ELR (cell line): ENCODE measurements around the gene TMEM238.
"Not testable (repeated sequence)": the region's sequence is repeated elsewhere in the genome, so short reads cannot be mapped to it uniquely, and the experiment has no call there.

ENCODE experiments used
- DNase-seq: peaks from one replicate; pipeline ENCODE4 v3.0.0-alpha.2; 2015; ENCODE audit warnings: low read depth

TMEM238 gene, protein sequence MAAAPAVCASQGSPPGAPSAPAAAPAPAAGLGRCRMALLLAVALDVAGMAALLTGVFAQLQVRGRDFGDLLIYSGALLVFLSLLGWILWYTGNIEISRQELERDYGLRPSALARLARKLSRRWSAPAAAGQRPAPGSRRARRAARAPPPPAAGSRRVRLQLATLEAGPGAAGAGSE

GRCh38 chr19:55384131-55384919 lies at the start of gene TMEM238:
Gene TMEM238 (minus strand): TSS chr19:55384292. CDS start chr19:55384259, 33 bp downstream.
- DNase-seq: no peak

DNA sequence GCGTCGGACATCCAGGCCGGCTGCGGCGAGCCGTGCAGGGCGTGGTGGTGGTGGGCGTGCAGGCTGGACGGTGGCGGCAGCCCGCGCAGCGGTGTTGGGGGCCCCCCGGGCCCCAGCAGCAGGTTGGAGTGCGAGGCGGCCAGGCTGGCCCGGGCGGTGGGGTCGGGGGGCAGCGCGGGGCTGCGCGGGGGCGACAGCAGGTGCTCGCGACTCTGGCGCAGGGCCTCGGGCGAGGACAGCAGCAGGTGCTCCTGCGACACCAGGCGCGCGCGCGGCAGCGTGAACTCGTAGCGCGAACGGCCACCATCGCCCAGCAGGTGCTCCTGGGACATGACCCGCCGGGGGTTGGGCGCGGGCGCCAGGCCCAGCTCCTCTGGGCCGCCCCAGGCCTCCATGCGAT lies 49.2 kb upstream of the TMEM238 start:
- DNase-seq: no peak

GRCh38 chr19:55432241-55432959 lies 48.3 kb upstream of the TMEM238 start:
- peak; percentile 24 for DNase-seq

GRCh38 chr19:55431183-55431582 lies 47.1 kb upstream of the TMEM238 start:
- DNase-seq: no peak

DNA sequence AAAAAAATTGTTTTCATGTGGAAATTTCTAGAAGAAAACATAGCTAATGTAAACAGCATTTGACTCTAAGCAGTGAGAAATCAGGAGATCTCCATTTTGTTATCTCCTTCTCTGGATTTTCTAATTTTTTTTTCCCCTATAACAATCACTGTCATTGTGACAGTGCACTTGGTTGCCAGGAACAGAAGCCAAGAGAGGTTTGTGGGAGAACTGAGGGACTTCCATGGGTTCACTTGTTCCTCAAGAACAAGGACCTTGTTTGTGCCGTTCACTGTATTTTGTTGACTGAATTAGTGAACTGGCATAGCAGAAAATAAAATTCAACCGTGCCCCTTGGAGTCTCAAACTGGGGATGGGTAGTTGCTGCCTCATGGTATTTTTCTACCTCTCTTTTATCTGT lies 42.0 kb upstream of the TMEM238 start:
- no peak for DNase-seq

GRCh38 chr19:55424518-55424917 lies 40.4 kb upstream of the TMEM238 start:
- no peak for DNase-seq

- DNase-seq: no peak
Observed at GRCh38 chr19:55423225-55424005, 39.3 kb upstream of the TMEM238 start.

DNA sequence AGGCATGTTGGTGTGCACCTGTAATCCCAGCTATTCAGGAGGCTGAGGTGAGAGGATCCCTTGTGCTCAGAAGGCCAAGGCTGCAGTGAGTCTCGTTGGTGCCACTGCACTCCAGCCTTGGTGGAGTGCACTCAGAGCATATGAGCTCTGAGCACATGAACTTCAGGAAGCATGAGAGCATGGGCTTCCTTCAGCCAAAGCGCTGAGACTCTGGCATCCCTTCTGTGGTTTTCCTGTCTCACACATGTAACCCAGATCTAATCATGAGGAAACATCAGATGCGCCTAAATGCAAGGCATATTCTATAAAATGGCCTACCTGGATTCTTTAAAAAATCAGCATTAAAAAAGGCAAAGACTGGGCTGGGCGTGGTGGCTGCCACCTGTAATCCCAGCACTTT lies 37.2 kb upstream of the TMEM238 start:
- DNase-seq: not testable (repeated sequence)

- DNase-seq: no peak
Observed at GRCh38 chr19:55419624-55420236, 35.6 kb upstream of the TMEM238 start.

DNA sequence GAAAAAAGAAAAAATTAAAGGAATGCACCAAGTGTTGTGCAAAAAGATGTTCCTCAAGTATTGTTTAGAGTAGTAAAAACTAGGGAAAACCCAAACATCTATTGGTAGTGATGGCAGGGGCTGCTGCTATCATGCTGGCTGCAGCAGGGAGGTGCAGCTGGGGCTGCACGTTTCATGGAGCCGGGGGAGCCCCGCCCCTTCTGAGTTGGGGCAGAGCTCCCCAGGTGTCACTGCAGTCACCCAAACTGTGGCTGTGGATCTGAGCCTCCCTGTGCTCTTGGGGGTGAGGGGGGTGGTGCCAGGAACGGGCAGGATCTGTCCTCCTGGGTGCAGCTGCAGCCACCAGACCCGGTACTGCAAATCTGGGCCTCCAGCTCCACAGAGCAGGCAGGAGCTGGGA lies 35.0 kb upstream of the TMEM238 start:
- DNase-seq: no peak

GRCh38 chr19:55418185-55418584 lies 34.1 kb upstream of the TMEM238 start:
- DNase-seq: peak; percentile 91

- DNase-seq: no peak
Observed at GRCh38 chr19:55410168-55410567, 26.1 kb upstream of the TMEM238 start.

GRCh38 chr19:55409179-55409578 lies 25.1 kb upstream of the TMEM238 start:
- not testable (repeated sequence) for DNase-seq

GRCh38 chr19:55408533-55408872 lies 24.4 kb upstream of the TMEM238 start:
- DNase-seq: no peak

- DNase-seq: peak; percentile 99
Observed at GRCh38 chr19:55407800-55408532, 23.9 kb upstream of the TMEM238 start.

DNA sequence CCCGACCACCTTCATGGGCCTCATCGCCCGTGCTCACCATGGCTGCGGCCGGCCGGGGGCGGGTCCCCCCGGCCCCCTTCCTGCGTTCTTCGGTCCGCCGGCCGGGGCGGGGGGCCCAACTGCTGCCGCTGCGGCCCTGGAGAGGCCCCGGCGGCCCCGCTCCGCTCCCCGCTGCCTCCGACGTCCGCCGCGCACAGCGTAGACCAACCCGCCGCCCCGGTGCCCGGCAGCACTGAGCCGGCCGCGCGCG lies 23.4 kb upstream of the TMEM238 start, which contains the start of gene UBE2S:
TSS of gene UBE2S (minus strand) at position 239 of the 250 bp plus-strand sequence. CDS start at position 40, 199 bp downstream.
- not testable (repeated sequence) for DNase-seq

DNA sequence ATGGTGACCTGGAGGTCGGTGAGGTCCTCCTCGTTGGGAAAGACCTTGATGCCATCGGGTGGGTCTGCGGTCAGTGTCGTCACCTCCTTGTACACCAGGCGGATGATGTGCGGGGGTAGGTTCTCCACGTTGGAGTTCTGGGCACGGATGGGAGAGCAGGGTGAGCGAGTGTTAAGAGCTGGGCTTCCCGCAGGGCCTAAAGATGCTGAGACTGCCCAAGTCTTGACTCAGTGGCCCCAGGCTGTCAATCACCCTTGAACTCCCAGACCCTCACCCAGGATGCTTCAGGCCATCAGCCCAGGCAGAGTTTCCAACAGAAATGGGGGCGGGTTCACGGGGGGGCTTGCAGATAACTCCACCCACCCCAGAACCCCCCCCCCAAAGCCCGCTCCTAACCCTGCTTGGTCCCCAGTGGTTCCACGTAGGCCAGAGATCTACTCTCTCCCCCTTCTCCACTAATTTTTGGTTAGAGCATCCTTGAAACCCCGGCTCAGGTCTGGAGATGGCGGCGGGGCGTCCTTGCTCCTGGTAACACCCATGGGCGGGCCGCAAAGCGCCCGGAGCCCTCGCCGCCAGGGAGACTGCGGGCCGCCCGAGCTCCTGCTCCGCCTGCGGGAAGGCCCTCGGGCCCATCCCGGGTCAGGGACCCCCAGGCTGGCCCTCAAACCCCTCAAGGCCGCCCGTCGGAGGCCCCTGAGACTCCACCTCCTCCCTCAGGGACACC lies 22.9 kb upstream of the TMEM238 start:
- DNase-seq: peak; percentile 47

- no peak for DNase-seq
Observed at GRCh38 chr19:55406091-55406825, 22.2 kb upstream of the TMEM238 start.

DNA sequence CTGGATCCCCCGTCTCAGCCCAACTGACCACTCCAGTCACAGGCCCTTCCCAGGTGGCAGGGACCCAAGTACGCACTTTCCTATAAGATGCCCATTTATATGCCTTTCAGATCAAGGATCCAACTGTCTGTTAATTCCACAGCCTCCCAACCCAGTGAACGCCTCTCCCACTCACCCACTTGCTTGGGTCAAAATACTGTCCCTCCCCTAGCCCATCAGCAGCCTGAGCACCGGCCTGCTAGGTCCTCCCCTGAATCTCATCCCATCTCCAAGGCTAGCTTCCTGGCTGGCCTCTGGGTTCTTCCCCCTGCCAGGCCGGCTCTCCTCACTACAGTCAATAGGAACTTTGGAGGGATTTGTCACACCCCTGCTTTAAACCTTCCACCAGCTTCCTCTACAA lies 21.5 kb upstream of the TMEM238 start:
- no peak for DNase-seq

GRCh38 chr19:55402509-55402908 lies 18.4 kb upstream of the TMEM238 start:
- DNase-seq: no peak
